ENCODE results near the gene FLII. TPM values are rescaled to one million over a fixed set of nuclear protein-coding genes. Genes with fewer than 3 reads are reported as not detected.

The FLII gene
- polyA plus RNA-seq, 3 donors, result 131 to 154 (median 142) TPM

- DNase-seq (ENCODE audit: extremely low read depth in 1 of 11, low read depth in 9 of 11, low spot score in 4 of 11), result no peak
These were observed 60.9 kb downstream of the FLII start for GRCh38 chr17:18197535-18198194.

DNA sequence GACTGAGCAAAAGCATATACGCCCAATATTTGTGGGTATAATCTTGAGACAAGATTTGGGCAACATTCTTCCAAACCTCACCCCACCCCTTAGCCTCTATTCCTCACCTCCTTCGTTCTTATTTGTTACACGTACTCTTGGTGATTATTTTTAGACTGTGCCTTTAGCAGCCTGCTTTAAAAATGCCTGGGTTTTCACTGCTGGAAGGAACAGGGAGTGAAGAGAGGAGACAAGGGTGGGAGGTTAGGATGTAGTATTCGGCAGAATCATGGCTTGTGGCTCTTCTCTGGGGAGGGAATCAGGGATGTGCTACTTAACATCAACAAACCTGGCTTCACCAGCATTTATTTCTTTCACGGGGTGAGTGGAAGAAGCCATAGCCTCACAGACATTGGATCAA lies 63.3 kb downstream of the FLII start:
- DNase-seq (ENCODE audit: extremely low read depth in 1 of 11, low read depth in 9 of 11, low spot score in 4 of 11), result no peak

Other genes starting within 250 kb of the FLII start
- 10 to 100 TPM; 19.4 to 27.9 (median 24.2) TPM for gene ATPAF2, start 219.6 kb downstream of the FLII start, polyA plus RNA-seq (ENCODE audit: insufficient read length in 3 of 3)
- 10 to 100 TPM; 12.8 to 15.1 (median 13.3) TPM for gene GID4, start 219.3 kb downstream of the FLII start, polyA plus RNA-seq (ENCODE audit: insufficient read length in 3 of 3)
- gene DRG2, start 170.8 kb downstream of the FLII start, polyA plus RNA-seq (ENCODE audit: insufficient read length in 3 of 3), result 10 to 100 TPM; 31.9 to 40.5 (median 40.1) TPM
- 1 to 10 TPM; 2.4 to 5.9 (median 4.5) TPM for gene MYO15A, start 150.0 kb downstream of the FLII start, polyA plus RNA-seq (ENCODE audit: insufficient read length in 3 of 3)
- gene ALKBH5, start 74.9 kb downstream of the FLII start, polyA plus RNA-seq (ENCODE audit: insufficient read length in 3 of 3), result 10 to 100 TPM; 73.1 to 74.1 (median 73.3) TPM
- gene LLGL1, start 33.1 kb downstream of the FLII start, polyA plus RNA-seq (ENCODE audit: insufficient read length in 3 of 3), result 10 to 100 TPM; 26.7 to 40.5 (median 32.1) TPM
- 10 to 100 TPM; 12.2 to 19.2 (median 18.0) TPM for gene MIEF2, start 1.9 kb upstream of the FLII start, polyA plus RNA-seq (ENCODE audit: insufficient read length in 3 of 3)
- gene TOP3A, start 56.3 kb upstream of the FLII start, polyA plus RNA-seq (ENCODE audit: insufficient read length in 3 of 3), result 10 to 100 TPM; 43.4 to 50.2 (median 48.6) TPM
- gene SMCR8, start 56.6 kb upstream of the FLII start, polyA plus RNA-seq (ENCODE audit: insufficient read length in 3 of 3), result 10 to 100 TPM; 15.8 to 17.9 (median 16.0) TPM
- gene SHMT1, start 104.8 kb upstream of the FLII start, polyA plus RNA-seq (ENCODE audit: insufficient read length in 3 of 3), result 10 to 100 TPM; 52.1 to 57.8 (median 56.1) TPM
- under 1 TPM; 0.23 to 0.75 (median 0.50) TPM for gene EVPLL, start 119.0 kb upstream of the FLII start, polyA plus RNA-seq (ENCODE audit: insufficient read length in 3 of 3)
- gene LGALS9C, start 218.1 kb upstream of the FLII start, polyA plus RNA-seq (ENCODE audit: insufficient read length in 3 of 3), result under 1 TPM in 1 of 3 donors, not detected in 2; 0.15 TPM